NCI-H510A treated with DMSO at 0.1 percent for 48 hours (cell line): ENCODE results near the gene PLXNA2.

Experiments used
- DNase-seq: peaks from one replicate; lab custom pipeline; 2025; lab: John Stamatoyannopoulos, UW

Gene PLXNA2

DNA sequence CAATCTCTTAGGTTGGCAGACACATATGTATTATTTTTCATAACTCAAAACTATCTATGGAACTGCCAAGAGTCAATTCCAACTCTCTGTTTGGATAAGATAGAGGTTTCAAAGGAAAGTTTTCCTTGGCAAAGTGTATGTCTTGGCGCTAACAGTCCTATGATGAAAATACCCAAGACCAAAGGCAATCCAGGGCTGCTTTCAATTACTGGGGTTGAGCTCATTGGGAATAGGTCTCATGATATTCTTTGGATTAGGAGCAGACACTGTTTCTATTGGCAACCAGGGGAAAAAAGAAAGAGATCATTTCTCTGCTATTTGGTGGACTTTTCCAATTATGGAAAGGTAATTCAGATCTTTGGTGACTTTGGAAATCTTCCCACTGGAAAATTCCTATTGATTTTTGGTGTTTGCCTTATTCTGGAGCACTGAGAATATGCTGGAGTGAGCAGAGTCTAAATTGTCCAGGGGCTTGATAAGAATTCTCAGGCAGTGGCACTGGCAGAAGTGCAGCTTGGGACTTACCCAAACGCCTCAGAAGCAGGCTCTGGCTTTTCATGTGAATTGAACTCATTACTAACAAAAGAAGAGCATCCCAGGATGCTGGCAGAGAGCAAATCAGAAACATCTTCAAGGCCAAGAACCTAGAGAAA, 20.4 kb upstream of the PLXNA2 start:
- no peak for DNase-seq

DNA sequence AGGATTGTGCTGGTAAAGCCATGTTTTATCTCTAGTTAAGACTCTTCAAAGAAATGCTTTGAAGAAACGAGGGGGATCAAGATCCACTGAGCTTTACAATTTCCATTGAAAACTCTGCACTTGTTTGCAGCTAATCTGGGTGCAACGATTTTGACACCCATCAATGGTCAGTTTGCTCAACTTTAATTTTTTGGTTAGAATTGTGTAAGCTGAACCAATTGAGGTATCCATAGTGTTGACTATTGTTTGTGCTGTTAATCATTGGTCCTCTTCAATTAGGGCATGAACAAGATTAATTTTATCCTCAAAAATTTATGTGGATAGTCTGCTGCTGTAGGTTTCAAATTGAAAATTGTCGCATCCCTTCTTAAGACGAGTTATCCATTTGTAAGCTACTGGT, 17.7 kb upstream of the PLXNA2 start:
- no peak for DNase-seq

GRCh38 chr1:208258277-208258676, 14.1 kb upstream of the PLXNA2 start:
- no peak for DNase-seq

GRCh38 chr1:208257351-208257750, 13.2 kb upstream of the PLXNA2 start:
- DNase-seq = no peak

- DNase-seq = no peak
Measured at GRCh38 chr1:208256556-208256955, 12.4 kb upstream of the PLXNA2 start.

GRCh38 chr1:208256091-208256490, 11.9 kb upstream of the PLXNA2 start:
- DNase-seq = no peak

- no peak for DNase-seq
Measured at GRCh38 chr1:208254862-208255261, 10.7 kb upstream of the PLXNA2 start.

- DNase-seq = no peak
Measured at GRCh38 chr1:208254376-208254775, 10.2 kb upstream of the PLXNA2 start.

DNA sequence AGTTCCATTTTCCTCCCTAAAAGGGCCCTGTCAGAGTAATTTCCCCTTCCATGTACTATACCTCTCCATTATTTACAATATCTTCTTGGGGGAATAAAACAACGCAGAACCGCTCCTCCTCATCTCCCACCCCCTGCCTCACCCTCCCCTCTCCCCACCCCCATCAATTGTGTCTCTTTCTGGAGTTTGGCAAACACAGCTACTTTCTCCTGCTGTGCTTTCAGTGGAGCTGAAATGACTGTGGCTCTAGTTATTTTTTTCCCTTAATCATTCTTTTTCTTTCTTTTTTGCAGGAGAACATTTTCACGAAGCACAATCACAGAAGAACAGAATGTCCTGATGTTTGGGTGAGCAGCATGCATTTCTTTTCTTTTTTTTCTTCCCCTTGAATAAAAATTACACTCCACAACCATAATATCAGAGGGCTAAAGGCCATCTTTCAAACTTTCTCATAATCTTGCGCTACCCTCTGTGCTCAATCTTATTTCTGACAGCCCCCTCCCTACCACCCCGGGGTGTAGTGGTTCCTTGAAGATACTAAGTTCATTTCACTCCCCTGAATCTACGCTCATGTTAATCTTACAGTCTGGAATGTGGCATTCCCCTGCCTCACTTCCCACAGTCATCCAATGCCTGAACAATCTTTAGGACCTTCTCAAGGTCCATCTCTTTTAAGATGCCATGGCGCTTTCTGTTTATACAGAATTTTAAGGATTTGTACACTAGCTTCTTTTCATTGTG, 8.8 kb upstream of the PLXNA2 start:
- DNase-seq = no peak

DNA sequence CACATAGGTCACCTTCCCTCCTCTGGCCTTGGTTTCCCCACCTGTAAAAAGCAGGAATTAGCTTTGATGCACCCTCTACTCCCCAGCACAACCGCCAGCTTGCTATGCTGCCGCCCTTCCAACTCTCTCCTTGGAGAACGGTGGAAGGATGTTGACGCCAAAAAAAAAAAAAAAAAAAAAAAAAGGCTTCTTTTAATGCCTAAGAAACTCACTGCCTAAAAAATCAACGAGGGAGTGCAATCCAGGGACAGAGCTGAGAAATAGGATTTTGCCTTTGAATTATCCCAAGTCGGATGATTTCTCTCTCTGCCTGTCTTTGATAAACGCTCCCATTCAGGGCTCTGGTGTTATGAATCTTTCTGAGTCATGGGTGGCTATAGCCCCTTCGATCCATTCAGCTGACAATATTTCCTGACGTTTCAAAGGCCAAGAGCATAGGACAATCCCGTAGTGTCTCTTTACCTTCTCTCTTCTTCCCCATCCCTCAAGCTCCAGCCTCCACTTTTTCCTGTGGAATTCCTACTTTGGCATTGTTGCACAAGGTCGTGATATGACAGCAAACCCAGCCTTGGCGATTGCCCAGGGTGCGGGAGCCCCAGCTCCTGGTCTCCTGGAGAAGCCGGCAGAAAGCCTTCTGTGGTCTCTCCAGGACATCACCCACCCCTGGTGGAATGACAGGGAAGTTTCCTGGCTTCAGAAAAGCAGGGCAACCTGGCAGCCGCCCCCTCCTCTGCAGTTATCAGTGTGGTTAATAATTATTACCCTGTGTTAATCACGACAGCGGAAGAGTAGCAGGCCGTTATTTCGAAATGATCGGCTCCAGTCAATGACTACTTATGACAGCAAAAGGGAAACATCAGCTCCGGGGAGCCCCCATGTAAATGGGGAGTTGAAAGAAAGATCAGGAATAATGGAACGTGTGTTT, 8.0 kb upstream of the PLXNA2 start:
- DNase-seq = no peak

DNA sequence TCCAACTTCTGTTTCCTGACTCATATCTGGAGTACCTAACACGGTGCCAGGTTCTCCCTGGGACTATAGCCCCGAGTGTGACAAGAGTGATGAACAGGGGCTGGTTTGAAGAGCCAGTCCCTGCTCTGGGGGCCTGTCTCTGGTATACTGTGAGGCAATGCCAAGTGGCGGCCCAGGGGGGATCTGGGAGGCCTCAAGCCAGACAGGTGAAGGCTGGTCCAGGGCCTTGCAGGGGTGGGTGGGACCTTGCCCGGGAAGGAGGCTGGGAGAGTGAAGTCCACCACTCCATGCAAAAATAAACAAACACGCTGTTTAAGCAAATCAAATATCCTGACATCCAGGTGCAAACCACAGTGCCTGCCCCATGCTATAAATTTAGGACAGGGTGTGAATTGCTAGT, 6.8 kb upstream of the PLXNA2 start:
- no peak for DNase-seq

DNA sequence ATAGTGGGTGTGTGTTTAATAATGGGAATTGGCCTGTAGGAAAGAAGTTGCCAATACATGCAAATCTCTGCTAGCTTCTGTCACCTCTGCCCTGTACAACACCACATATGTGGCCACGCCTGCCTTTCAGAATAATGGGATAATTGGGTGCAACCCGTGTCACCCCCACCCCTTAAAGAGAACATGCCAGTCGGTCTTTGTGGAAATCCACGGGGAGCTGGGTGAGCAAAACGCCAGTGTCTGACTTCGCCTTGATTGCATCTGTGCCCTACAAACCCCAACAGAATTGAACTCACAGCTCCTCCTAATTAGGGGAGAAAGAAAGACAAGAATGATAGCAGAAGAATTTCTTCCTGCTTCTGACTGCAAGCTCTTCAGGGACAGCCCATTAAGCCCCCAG, 6.4 kb upstream of the PLXNA2 start:
- DNase-seq = no peak

GRCh38 chr1:208248991-208249696, 5.0 kb upstream of the PLXNA2 start:
- no peak for DNase-seq

DNA sequence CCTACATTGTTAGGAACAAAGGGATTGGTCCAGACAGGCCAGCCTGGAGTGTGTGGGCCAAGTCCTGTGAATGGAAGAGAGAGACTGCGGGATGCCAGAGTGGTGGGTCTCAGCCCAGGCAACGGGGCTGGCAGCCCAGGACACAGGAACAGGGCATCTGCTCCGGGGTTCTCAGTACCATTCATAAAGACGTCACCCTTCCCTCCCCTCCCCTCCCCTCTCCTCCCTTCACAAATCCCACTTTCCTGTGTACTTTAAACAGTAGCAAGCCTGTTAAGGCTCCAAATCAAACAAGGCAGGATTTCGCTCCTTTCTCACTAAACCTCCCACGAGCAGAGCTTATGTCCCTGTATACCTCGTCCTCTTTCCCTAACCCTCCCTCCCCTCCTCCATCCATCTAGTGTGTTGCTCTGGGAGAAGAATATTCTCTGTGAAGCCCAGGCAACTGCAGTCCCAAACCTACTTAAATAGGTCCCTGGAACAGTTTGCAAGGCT, 4.2 kb upstream of the PLXNA2 start:
- DNase-seq = no peak

DNA sequence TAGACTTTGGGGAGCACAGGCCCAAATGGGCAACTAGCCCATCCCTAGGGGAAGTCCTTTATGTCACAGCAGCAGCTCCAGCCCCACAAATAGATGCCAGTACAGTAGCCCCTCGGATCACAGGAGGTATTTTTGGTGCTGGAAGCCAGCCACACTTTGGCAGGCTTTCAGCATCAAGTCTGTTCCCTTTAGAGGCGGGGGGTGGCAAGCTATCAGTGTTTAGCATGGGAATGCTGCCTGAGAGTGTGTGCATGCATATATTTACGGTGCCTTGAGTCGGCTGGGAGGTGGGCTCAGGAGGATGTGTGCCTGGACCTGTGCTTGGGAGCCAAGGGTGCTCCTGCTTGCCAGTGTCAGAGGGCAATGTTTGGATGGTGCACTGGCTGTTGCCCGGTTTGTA, 3.5 kb upstream of the PLXNA2 start:
- no peak for DNase-seq

DNA sequence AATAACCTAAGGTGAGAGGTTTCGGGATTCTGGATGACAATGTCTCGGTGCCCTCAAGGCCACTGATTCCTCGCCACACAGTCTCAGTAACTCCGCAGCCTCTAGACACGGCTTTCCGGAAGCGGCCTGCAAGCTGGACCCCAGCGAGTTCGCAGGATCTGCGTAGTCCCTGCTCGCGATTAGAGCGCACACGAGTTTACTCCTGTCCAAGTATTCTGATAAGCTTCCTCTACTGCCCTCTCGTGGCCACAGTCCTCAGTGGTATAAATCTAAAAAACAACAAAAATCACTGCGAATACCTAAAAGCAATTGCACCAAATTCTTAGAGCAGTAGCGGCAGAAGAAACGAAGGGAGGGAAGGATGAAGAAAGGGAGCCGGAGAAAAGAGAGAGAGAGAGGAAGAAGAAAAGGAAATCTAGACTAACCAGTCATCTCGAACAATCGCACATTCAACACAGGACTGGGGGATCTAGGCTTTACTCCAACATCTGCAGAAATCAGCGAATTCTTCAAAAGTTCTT, 1.1 kb upstream of the PLXNA2 start:
- peak; percentile 92 for DNase-seq

- DNase-seq = no peak
Measured at GRCh38 chr1:208243527-208243966, 637 bp downstream of the PLXNA2 start.

DNA sequence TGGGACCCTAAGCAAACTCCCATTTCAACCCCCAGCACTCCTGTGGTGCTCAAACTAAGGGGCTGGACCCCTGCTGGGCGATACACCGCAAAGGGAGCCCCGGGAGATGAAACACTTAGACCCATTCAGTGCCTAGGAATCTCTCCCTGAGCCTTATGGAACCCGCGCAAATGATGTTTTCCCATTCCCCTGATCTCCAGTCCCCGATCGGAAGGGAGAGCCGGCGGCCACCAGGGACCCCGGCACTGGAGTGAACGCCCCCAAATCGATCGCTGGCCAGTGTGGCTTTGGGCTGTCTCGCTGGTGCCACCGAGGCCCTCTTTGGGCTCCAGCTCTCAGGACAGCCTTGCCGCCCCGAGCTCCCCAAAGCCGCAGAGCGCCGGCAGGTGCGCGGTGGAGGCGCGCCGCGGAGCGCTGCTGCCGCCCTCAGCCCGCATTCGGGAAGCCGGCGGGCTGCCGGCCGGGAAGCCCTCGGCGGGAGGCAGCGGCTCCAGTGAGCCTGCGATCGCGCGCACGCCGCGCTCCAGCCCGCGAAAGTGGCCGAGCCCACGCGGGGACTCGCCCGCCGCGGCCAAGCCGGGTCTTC, 1.1 kb downstream of the PLXNA2 start:
- no peak for DNase-seq

DNA sequence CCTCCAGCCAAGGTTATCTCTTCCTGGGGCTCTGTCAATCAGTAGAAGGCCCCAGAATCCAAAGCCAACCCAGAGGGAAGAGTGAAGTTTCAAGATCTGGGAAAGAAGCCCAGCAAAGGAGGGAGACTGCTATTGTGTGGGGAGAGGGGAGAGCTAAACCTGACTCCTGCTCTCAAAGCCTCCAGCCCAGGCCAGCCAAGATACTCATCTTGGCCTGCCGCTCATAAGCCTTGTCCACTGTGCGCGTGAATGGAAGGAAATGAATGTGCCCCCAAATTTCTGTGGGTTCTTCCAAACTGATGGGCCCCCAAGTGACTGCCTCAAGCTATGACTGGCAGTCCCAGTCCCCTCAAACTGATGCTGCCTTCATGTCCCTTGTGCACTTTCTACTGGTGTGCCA, 2.0 kb downstream of the PLXNA2 start:
- DNase-seq = no peak

DNA sequence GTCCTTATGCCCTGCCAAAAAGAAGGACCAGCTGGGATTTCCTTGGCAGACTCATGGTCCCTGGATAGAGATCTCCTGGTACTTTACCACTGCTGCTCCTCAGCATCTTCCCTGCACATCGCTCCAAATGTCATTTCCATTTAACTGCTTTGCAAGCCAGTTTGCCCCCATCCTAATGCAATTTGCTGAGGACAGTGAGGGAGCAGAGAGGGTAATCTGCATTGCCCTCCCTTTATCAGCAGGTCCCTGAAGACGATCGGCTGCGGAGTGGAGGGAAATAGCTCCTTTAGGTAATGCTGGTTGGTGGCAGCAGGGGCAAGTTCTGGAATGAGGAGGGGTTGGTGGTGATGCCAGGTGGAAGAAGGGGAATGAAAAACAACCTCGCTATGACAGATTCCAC, 2.7 kb downstream of the PLXNA2 start:
- DNase-seq = no peak

DNA sequence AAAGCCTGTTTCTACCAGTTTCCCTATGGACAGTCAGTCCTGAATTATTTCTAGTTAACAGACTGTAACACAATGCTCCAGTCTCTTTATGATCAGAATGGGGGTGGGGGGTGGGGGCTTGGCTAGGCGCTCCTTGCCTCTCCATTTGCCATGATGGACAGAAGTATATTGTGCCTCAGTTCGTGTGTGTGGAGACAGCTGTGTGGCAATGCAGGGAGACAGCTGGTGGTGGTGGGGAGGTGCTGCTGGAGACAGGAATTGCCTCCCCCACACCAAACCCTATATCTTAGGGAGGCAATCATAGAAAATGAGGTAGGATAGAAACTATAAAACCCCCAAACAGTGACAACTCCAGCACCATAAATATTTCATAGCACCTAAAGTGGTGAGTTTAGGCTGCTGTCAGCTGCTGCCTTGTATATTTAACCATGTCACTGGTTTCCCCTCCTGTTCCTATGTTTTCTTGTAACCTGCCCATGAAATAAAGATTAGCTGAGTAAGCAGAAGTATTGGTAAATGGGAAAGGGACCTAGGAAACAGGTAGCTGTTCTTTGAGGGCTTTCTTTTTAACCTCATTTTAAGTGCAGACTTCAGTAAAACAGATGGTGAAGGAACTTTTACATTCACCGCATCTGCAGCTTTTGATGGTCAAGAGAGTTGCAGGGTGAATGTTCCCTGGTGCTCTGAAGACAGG, 3.4 kb downstream of the PLXNA2 start:
- no peak for DNase-seq
